ENCODE data around the gene MOB2.
A peak's percentile ranks its signal among the peaks of the same experiment; 100 is the strongest.

The MOB2 gene

GRCh38 chr11:1461826-1462697 lies 24.5 kb downstream of the MOB2 start:
- DNase-seq (ENCODE audit: low read depth) = no peak

DNA sequence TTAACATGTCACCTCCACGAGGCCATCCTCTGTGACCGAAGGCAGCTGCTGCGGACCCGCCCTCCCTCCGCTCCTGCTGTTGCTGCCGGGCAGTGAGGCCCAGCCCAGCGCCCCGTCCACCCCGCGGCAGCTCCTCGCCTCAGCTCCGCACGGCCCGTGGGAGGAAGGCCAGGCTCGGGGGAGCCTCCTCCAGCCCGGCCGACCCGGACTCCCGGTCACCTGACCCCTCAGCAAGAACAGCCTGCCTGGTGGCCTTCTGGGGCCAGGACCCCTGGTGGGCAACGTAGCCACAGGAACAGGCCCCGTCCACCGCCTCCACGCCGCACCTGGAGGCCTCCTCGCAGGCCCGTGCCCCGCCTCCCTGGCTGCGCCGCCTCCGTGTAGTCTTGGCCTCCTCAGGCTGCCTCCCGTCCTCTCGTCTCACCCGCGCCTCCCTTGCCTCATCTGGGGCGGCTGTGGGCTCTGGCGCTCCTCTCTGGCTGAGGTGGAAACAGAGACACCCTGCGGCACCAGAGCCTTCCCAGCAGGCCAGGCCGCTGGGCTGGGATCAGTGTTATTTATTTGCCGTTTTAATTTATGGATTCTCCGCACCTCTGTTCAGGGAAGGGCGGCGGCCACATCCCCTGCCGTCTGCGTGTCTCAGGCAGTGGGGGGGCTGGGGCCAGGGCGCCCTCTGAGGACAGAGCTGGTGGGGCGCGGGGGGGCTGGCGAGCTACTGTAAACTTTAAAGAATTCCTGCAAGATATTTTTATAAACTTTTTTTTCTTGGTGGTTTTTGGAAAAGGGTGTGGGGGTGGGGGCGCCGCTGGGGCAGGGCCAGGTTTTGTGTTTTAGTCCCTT lies 25.4 kb downstream of the MOB2 start:
- H3K4me3 ChIP-seq (ENCODE audit: low read length) = no peak overlapping the region
- TF ChIP-seq, protein P1, sequence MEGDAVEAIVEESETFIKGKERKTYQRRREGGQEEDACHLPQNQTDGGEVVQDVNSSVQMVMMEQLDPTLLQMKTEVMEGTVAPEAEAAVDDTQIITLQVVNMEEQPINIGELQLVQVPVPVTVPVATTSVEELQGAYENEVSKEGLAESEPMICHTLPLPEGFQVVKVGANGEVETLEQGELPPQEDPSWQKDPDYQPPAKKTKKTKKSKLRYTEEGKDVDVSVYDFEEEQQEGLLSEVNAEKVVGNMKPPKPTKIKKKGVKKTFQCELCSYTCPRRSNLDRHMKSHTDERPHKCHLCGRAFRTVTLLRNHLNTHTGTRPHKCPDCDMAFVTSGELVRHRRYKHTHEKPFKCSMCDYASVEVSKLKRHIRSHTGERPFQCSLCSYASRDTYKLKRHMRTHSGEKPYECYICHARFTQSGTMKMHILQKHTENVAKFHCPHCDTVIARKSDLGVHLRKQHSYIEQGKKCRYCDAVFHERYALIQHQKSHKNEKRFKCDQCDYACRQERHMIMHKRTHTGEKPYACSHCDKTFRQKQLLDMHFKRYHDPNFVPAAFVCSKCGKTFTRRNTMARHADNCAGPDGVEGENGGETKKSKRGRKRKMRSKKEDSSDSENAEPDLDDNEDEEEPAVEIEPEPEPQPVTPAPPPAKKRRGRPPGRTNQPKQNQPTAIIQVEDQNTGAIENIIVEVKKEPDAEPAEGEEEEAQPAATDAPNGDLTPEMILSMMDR (conservative IDR thresholded peaks at IDR 0.05; ENCODE audit: low read depth, low read length) = no peak
- DNase-seq (ENCODE audit: low read depth) = no peak

More at GRCh38 chr11:1461826-1462697, 24.5 kb downstream of the MOB2 start:
- H3K4me3 ChIP-seq (ENCODE audit: low read length) = no peak overlapping the region
- TF ChIP-seq, protein P1 (conservative IDR thresholded peaks at IDR 0.05; ENCODE audit: low read depth, low read length) = no peak

- no peak overlapping the region for H3K4me3 ChIP-seq (ENCODE audit: low read length)
- no peak for DNase-seq (ENCODE audit: low read depth)
- TF ChIP-seq, protein P1 (conservative IDR thresholded peaks at IDR 0.05; ENCODE audit: low read depth, low read length) = no peak
These were observed 26.1 kb downstream of the MOB2 start for GRCh38 chr11:1460396-1460985.

GRCh38 chr11:1459764-1460395 lies 26.7 kb downstream of the MOB2 start:
- no peak overlapping the region for H3K4me3 ChIP-seq (ENCODE audit: low read length)
- TF ChIP-seq, protein P1 (conservative IDR thresholded peaks at IDR 0.05; ENCODE audit: low read depth, low read length) = no peak

DNA sequence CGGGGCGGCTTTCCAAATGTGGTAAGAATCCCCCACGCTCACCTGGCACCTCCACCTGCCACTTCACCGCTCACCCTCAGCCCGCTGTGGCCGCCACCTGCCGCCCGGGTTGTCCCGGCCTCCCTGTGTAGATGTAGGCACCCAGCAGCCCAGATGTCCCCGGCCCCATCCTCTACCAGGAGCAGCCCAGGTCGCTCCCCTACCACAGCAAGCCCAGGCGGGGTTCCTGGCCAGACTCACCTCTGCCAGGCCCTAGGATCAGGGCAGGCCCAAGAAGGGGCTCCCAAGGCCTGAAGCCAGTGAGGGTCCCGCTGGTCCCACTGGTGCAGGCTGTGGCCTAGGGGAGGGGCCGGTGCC lies 27.4 kb downstream of the MOB2 start:
- no peak overlapping the region for H3K4me3 ChIP-seq (ENCODE audit: low read length)
- DNase-seq (ENCODE audit: low read depth) = no peak
- TF ChIP-seq, protein P1 (conservative IDR thresholded peaks at IDR 0.05; ENCODE audit: low read depth, low read length) = no peak

More at GRCh38 chr11:1459764-1460395, 26.7 kb downstream of the MOB2 start:
- DNase-seq (ENCODE audit: low read depth) = no peak

DNA sequence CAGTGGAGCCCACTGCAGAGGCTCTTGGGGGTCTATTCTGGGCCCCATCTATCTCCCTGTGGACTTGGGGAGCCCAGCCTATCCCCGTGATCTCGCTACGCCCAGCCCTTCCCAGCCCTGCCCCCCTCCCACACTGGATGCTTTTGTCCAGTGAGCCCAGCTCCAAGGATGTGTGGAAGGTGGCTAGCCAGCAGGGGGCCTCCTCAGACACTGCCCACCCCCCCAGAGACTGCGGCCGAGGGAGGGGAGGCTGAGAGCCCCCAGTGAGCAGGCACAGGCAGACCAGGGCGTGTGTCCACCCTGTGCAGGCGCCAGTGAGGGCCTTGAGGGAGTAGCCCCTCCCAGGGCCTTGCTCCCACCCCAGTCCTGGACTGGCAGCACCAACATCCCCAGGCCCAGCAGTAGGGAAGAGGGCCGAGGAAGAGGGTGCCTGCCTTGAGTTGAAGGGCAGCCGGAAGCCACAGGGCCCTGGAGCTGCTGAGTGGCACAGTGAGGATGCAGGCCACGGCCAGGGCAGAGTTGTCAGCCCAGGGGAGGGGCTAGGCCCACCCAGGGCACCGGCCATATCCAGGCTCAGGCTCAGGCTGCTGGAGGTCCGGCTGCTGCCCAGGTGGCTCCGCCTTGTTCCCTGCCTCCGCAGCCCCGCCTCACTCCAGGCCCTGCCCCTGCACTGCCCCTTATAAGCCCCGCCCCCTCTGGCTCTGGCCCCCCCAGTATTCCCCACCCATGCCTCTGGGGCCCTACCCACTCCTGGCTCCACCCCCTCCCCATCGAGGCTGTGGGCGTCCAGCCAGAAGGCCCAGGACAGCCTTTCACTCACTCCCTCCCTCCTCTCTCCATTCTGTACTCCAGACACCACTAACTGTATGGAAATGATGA lies 28.0 kb downstream of the MOB2 start:
- TF ChIP-seq, protein P1 (conservative IDR thresholded peaks at IDR 0.05; ENCODE audit: low read depth, low read length) = peak; percentile 42
- DNase-seq (ENCODE audit: low read depth) = peak; percentile 6
- no peak overlapping the region for H3K4me3 ChIP-seq (ENCODE audit: low read length)
